Activated naive CD4-positive, alpha-beta T cell treated with anti-CD3 and anti-CD28 coated beads for 36 hours (primary cell): ENCODE data around the gene SNED1. TPM values are rescaled to one million over a fixed set of nuclear protein-coding genes. Genes with fewer than 3 reads are reported as not detected.

Source experiments
- CTCF ChIA-PET: fragments of 350-600 bp; sonication (Branson Sonifier 250); formaldehyde crosslinking; loops from one replicate; lab custom pipeline; 2021; ENCODE audit warnings: antibody characterized with exemption; lab: Charles Lee
- DNase-seq: peaks from one replicate; pipeline ENCODE4 v3.0.0-alpha.2; 2020
- H3K27ac Mint-ChIP-seq: one replicate; pipeline ENCODE4 v1.8.0; 2021; ENCODE audit warnings: mild to moderate bottlenecking, mixed read lengths
- H3K27me3 Mint-ChIP-seq: one replicate; pipeline ENCODE4 v1.8.0; 2021; ENCODE audit warnings: low read depth, mixed read lengths
- H3K36me3 Mint-ChIP-seq: one replicate; pipeline ENCODE4 v1.8.0; 2021; ENCODE audit warnings: low read depth, mixed read lengths
- H3K4me1 Mint-ChIP-seq: one replicate; pipeline ENCODE4 v1.8.0; 2021; ENCODE audit warnings: low read depth, mixed read lengths
- H3K4me3 Mint-ChIP-seq: one replicate; pipeline ENCODE4 v1.8.0; 2021; ENCODE audit warnings: mild to moderate bottlenecking, moderate library complexity, mixed read lengths
- H3K9me3 Mint-ChIP-seq: one replicate; pipeline ENCODE4 v1.8.0; 2021; ENCODE audit warnings: mixed read lengths
- intact Hi-C: fragments of 100-400 bp; cut with micrococcal nuclease; formaldehyde crosslinking; loops from one replicate; pipeline ENCODE4 v1.15.1; 2023
- total RNA-seq, 2 experiments: library from RNA; stranded (reverse); gene quantifications; one replicate each; pipeline ENCODE4 v1.2.3, GENCODE V29; 2021

Gene SNED1
- total RNA-seq, 2 experiments from 2014 or later: 0.35 to 0.60 TPM

DNA sequence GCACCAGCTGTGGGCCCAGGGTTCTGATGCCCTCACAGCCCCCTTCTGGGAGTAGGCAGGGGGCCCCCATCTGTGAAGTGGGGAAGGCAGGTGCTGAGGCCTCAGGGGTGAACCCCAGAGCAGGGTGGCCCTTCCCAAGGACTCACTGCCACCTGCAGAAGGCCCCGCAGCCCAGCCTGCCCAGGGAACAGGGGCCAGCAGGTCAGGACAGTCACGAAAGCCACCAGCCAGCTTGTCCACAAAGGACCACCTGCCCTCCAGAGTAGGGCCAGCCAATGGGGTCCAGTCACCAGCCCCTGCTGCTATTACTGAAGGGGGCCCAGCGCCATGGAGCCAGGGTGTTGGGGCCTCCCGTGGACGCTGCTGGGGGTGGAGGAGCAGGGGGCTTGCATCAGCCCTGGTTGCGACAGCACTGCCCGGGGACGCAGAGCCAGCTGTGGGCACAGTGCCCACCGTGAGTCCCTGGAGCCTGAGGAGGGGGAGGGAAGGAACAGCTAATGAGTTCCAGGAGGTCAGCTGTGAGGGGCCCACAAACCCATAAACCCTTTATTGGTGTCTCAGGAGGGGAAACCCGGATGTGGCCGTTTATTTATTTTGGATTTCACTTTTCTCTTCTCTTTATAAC lies 11.5 kb upstream of the SNED1 start:
- intact Hi-C loops: loop anchor here (10.0 kb wide), 1 partner anchor 72 kb away; no protein-coding TSS in a partner anchor
- H3K9me3 Mint-ChIP-seq: no peaks in the 10 kb centered on the region
- H3K27me3 Mint-ChIP-seq: no peaks in the 10 kb centered on the region
- H3K4me1 Mint-ChIP-seq: peaks cover 2% of the 10 kb centered on the region
- H3K36me3 Mint-ChIP-seq: no peaks in the 10 kb centered on the region
- CTCF ChIA-PET: interaction anchor here (0.8 kb wide), 1 partner anchor 73 kb away, joined by 5 read pairs; no protein-coding TSS in a partner anchor
- DNase-seq: no peak
- H3K27ac Mint-ChIP-seq: no peak overlapping the region
- no peak overlapping the region for H3K4me3 Mint-ChIP-seq

DNA sequence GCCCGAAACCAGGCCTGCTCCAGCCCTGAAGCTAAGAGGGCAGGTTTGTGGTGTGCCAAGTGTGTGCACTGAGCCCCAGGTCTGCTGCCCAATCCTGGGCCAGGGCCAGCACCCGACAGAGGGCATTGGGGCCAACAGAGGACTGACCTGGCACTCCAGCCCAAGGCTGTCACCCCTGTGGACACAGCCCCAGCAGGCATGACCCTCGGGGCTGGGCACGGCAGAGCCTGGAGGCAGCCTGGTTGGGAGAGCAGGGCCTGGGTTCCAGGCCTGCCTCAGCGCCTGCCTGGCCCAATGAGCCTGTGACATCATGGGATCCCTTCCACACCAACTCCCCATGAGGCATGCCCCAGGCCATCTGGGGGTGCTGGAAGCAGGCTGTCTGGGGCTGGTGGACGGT lies 10.8 kb upstream of the SNED1 start:
- peaks cover 2% of the 10 kb centered on the region for H3K4me1 Mint-ChIP-seq
- H3K4me3 Mint-ChIP-seq: no peak overlapping the region
- no peaks in the 10 kb centered on the region for H3K9me3 Mint-ChIP-seq
- no peak for DNase-seq
- no peaks in the 10 kb centered on the region for H3K27me3 Mint-ChIP-seq
- intact Hi-C loops: loop anchor here (10.0 kb wide), 1 partner anchor 73 kb away; no protein-coding TSS in a partner anchor
- no peak overlapping the region for H3K27ac Mint-ChIP-seq
- H3K36me3 Mint-ChIP-seq: no peaks in the 10 kb centered on the region
- CTCF ChIA-PET: interaction anchor here (0.9 kb wide), 1 partner anchor 74 kb away, joined by 3 read pairs; no protein-coding TSS in a partner anchor

DNA sequence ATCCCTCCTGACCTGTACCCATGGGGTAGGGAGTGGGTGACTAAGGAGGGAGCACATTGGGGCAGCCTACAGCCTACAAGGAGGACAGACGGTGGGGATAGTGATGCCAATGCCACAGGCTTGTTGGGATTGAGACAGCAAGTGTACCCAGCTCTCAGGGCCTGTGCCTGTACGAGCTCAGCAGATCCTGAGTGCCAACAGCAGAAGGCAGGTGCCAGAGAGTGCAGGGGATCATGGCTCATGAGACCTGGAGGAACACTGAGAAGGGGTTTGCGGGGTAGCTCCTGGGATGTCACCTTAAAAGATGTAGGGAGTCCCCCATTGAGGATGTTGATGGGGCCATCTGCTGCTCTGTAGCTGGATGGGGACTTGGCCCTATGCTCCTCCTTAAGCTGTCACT lies 10.3 kb upstream of the SNED1 start:
- H3K4me1 Mint-ChIP-seq: no peaks in the 10 kb centered on the region
- CTCF ChIA-PET: interaction anchor here (0.9 kb wide), 1 partner anchor 75 kb away, joined by 3 read pairs; no protein-coding TSS in a partner anchor
- H3K27me3 Mint-ChIP-seq: no peaks in the 10 kb centered on the region
- H3K36me3 Mint-ChIP-seq: no peaks in the 10 kb centered on the region
- H3K4me3 Mint-ChIP-seq: no peak overlapping the region
- DNase-seq: no peak
- no peaks in the 10 kb centered on the region for H3K9me3 Mint-ChIP-seq
- intact Hi-C loops: loop anchor here (10.0 kb wide), 1 partner anchor 73 kb away; no protein-coding TSS in a partner anchor
- no peak overlapping the region for H3K27ac Mint-ChIP-seq

DNA sequence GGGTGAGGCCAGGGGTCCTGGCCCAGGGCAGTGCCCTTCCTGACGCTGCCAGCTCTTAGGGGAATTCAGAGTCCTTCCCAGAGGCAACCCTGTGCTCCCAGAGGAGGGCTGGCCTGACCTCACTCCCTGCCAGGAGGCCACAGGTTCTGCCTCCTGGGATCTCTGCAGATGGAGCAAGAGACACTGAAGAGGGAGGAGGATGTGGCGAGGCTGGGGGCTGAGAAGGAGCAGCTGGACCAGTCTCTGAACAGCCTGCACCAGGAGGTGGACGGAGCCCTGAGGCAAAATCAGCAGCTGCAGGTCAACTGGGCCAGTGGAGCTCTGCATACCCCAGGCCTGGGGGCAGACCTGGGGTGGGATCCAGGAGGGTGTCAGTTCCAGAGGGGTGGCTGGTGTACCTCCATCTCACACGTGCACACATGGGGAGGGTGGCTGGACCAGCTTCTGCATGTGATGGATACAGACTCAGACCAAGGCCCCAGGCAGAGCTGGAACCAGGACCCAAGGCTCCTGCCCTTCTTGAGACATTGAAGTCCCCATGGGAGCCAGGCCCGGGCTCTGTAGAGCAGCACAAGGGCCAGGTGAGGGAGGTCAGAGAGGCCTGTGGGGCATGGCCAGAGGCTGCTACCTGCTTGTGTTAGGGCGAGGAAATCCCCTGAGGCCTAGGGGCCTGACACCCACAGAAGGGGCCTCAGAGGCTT lies 9.7 kb upstream of the SNED1 start:
- no peaks in the 10 kb centered on the region for H3K9me3 Mint-ChIP-seq
- CTCF ChIA-PET: interaction anchor here (0.6 to 0.9 kb wide), 2 partner anchors 75 to 404 kb away, joined by 3 to 4 read pairs; no protein-coding TSS in a partner anchor
- no peaks in the 10 kb centered on the region for H3K36me3 Mint-ChIP-seq
- no peaks in the 10 kb centered on the region for H3K27me3 Mint-ChIP-seq
- intact Hi-C loops: loop anchor here (10.0 kb wide), 1 partner anchor 74 kb away; no protein-coding TSS in a partner anchor
- no peaks in the 10 kb centered on the region for H3K4me1 Mint-ChIP-seq
- no peak overlapping the region for H3K27ac Mint-ChIP-seq
- DNase-seq: no peak
- H3K4me3 Mint-ChIP-seq: no peak overlapping the region

DNA sequence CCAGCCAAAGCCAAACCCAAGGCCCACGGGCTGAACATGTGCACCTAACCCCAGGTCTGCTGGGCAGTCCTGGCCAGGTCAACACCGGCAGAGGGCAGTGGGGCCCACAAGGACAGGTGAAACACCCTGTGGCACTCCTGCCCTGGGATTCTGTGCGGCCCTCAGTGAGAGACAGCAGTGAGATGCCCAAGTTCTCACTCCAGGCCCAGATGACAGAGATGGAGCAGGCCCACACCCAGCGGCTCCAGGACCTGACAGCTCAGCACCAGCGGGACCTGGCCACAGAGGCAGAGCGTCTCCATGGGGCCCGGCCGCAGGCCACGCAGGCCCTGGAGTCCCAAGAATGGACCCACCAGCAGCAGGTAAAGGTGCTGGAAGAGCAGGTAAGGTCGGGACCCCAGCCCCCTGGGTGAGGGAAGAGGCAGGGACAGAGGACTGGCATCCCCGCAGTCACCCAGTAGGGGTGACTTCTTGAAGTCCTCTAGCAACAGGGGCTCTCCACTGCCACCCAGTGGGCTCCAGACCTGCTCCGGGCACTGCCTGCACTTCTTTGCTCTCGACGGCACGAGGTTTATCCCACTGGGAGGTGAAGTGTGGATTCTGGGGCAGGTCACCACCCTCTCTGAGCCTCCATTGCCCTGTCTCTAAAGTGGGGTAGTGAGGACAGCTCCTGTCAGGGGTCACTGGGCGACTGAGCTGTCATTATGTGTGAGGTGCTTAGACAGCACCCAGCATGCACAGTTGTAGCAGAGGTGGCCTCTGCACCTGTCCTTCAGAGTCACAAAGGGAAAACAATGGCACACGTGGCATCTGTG lies 8.8 kb upstream of the SNED1 start:
- Mint-ChIP-seq H3K9me3 (no peaks in the 10 kb centered on the region), H3K4me1 (no peaks in the 10 kb centered on the region), H3K27ac (no peak overlapping the region), H3K4me3 (no peak overlapping the region), H3K27me3 (no peaks in the 10 kb centered on the region), H3K36me3 (no peaks in the 10 kb centered on the region)
- no peak for DNase-seq
- CTCF ChIA-PET: no interaction called here
- intact Hi-C loops: loop anchor here (10.0 kb wide), 1 partner anchor 75 kb away; no protein-coding TSS in a partner anchor

DNA sequence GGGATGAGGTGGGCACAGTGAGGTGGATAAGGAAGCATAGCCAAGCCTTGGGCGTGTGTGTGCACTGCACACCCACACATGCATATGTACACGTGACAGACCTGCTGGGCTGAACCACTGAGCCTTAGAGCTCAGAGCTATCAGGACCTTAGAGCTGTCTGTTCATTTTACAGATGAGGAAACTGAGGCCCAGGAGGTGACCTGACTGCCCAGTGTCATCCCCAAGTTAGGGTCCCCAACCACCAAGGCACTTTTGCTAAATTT lies 8.2 kb upstream of the SNED1 start:
- H3K4me1 Mint-ChIP-seq: no peaks in the 10 kb centered on the region
- DNase-seq: no peak
- H3K4me3 Mint-ChIP-seq: no peak overlapping the region
- intact Hi-C loops: no loop called here
- H3K36me3 Mint-ChIP-seq: no peaks in the 10 kb centered on the region
- no peak overlapping the region for H3K27ac Mint-ChIP-seq
- CTCF ChIA-PET: no interaction called here
- H3K9me3 Mint-ChIP-seq: no peaks in the 10 kb centered on the region
- no peaks in the 10 kb centered on the region for H3K27me3 Mint-ChIP-seq

DNA sequence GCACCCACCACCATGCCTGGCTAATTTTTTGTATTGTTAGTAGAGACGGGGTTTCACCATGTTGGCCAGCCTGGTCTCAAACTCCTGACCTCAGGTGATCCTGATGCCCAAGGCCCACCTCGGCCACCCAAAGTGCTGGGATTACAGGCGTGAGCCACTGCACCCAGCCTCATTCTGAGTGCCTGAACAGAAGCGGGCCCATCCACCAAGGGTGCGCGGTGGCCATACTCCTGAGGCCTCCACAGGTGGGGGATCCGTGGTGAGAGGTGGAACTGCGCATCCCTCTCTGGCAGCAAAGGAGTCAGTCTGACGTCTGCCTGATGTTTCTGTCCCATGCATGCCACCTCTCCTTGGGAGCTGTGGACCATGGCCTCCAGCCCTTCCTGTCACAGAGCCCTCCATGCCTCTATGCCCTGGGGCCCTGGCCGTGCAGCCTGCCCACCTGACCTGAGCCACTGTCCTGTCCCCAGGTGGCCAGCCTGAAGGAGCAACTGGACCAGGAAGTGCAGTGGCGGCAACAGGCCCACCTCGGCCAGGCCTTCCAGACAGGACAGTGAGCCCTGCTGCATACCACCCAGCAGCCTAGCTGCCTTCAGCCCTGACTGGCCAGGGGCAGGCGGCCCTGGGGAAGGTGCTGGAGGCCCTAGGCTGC lies 7.6 kb upstream of the SNED1 start:
- Mint-ChIP-seq H3K27ac (no peak overlapping the region), H3K36me3 (no peaks in the 10 kb centered on the region), H3K9me3 (no peaks in the 10 kb centered on the region), H3K27me3 (no peaks in the 10 kb centered on the region), H3K4me3 (no peak overlapping the region), H3K4me1 (no peaks in the 10 kb centered on the region)
- no peak for DNase-seq
- intact Hi-C loops: no loop called here
- CTCF ChIA-PET: interaction anchor here (1.0 to 1.7 kb wide), 2 partner anchors 7 to 78 kb away, joined by 3 to 4 read pairs; no protein-coding TSS in a partner anchor

DNA sequence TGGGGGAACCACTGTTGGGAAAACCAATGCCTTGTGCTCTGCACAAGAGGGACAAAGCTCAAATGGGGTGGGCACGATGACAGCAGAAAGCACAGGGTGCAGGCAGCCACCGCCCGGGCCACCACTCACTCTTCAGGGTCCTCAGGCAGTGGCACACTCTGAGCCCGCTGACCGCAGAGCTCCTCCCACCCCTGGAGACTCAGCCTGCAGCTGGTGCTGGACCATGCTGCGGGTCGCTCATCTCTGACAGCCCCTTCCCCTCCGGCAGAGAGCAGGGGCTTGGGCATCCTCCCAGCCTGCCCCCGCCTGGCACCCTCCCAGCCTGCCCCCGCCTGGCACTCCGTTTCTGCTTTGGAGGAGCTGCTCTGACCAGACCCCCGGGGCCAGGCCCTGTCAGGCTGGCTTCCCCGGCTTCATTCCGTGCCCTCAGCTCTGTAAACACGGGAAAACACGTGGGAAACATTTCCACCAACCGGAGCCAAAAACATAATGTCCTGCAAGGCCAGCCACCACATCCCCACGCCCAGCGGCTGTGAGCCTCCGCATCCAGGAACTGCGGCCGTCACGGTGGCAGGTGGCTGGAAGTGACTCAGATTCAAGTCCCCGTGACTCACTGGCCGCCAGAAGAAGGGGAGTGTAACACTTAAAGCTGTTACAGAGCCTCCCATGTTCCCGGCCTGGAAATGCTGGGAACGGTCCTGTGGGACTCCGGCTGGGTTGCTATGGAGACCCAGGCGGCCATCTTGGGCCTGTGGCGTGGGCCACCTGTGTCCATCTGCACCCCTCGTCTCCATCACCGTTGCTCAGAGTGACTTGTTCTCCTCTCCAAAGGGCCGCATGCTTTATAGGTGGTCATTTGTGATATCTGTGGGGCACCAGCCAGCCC lies 6.8 kb upstream of the SNED1 start:
- intact Hi-C loops: no loop called here
- H3K4me1 Mint-ChIP-seq: no peaks in the 10 kb centered on the region
- H3K36me3 Mint-ChIP-seq: no peaks in the 10 kb centered on the region
- H3K9me3 Mint-ChIP-seq: no peaks in the 10 kb centered on the region
- no peak overlapping the region for H3K4me3 Mint-ChIP-seq
- peak; percentile 1 for DNase-seq
- no peak overlapping the region for H3K27ac Mint-ChIP-seq
- CTCF ChIA-PET: interaction anchor here (1.0 to 1.7 kb wide), 2 partner anchors 8 to 79 kb away, joined by 3 to 4 read pairs; no protein-coding TSS in a partner anchor
- no peaks in the 10 kb centered on the region for H3K27me3 Mint-ChIP-seq

DNA sequence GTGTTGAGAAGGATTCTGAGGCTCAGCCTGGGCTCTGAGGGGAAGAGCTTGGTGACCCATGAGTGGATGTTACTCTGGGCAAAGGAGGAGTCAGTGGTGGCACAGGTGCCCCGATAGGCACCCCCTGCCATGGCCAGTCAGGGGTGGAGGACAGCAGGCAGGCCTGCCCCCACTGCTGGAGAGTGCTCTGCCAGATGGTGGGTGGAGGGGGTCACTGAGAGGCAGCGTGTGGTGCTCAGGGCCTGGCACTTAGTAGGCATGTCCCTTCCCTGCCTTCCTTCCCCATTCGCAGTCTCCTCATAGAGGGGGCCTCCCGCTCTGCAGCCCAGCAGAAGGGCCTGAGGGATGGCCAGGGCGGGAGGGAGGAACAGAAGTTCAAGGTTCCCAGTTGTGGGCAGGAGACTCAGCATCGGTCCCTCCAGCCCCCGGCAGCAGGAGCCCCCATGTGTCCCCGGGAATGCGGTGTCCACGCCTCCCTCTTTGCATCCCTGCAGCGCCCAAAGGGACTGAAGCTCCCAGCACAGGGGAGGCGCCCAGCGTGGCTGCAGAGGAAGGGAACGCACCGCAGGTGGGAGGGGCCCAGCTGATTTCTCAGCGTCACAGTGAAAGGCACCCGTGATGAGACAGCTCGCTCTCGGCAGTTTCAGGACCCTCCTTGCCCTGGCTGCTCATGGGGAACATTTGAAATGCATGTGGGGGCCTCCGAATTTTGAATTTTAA lies 5.7 kb upstream of the SNED1 start:
- H3K27ac Mint-ChIP-seq: no peak overlapping the region
- no peak overlapping the region for H3K4me3 Mint-ChIP-seq
- DNase-seq: peak; percentile 34
- no peaks in the 10 kb centered on the region for H3K36me3 Mint-ChIP-seq
- H3K9me3 Mint-ChIP-seq: no peaks in the 10 kb centered on the region
- peaks cover 8% of the 10 kb centered on the region for H3K4me1 Mint-ChIP-seq
- intact Hi-C loops: no loop called here
- peaks cover 9% of the 10 kb centered on the region for H3K27me3 Mint-ChIP-seq
- CTCF ChIA-PET: interaction anchor here (1.7 kb wide), 1 partner anchor 9 kb away, joined by 4 read pairs; no protein-coding TSS in a partner anchor

DNA sequence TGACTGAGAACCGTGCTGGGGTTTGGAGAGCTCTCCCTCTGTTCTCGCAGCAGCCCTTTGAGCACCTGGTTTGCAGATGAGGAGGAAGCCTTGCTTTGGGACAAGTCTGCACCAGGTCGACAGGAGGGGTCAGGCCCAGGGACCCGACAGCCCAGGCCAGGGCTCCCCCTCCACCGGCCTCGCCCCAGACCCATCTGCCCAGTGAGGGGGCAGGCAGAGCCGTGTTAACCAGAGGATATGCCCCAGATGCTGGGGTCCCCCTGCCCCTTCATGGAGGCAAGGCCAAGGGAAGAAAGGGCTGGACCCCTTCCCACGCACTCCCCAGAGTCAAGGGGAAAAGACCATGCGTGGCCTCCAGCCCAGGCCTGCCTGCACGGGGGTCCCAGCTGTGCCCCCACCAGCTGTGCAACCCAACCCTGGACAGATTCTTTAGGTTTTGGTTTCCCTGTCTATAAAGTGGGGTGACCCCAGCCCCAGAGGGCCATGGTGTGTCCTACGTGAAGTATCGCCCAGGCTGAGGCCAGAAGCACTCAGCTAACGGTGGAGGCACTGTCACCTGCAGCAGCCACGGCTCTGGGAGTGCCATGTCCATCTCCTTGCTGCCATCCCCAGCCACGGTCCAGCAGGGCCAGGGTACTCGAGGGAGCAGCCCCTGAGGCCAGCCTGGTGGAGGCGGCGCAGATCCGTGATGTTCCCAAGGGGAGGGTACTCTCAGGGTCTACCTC lies 4.8 kb upstream of the SNED1 start:
- no peak overlapping the region for H3K27ac Mint-ChIP-seq
- H3K36me3 Mint-ChIP-seq: no peaks in the 10 kb centered on the region
- H3K27me3 Mint-ChIP-seq: peaks cover 9% of the 10 kb centered on the region
- no peaks in the 10 kb centered on the region for H3K9me3 Mint-ChIP-seq
- no peak for DNase-seq
- peaks cover 8% of the 10 kb centered on the region for H3K4me1 Mint-ChIP-seq
- H3K4me3 Mint-ChIP-seq: no peak overlapping the region
- intact Hi-C loops: no loop called here
- CTCF ChIA-PET: no interaction called here
